Spleen (tissue), 7 donors: ENCODE measurements around the gene LRPPRC.

Experiments
- POLR2A ChIP-seq, 3 donors: fragments of 450-650 bp; IDR thresholded peaks; one replicate each; pipeline ENCODE4 v1.5.1; 2017; ENCODE audit warnings: antibody characterized with exemption in 3 of 3, mild to moderate bottlenecking in 1 of 3
- POLR2AphosphoS5 ChIP-seq, 3 donors: sonication (generic); formaldehyde crosslinking; IDR thresholded peaks; one replicate each; pipeline ENCODE4 v1.5.1; 2017; ENCODE audit warnings: antibody characterized with exemption in 3 of 3
- TF ChIP-seq, protein P1 (sequence below), 11 experiments: fragments of 200-600 bp in 7 of 11; fragments of 450-650 bp in 4 of 11; sonication (generic) in 4 of 11; IDR thresholded peaks in 8 of 11; conservative IDR thresholded peaks in 3 of 11; 1 replicate in 7 of 11; 2 replicates in 4 of 11; pipeline versions ENCODE4 v1.4.0 to v1.8.0; 2016 to 2021; ENCODE audit warnings: antibody characterized with exemption in 11 of 11, inconsistent platforms in 4 of 11, mild to moderate bottlenecking in 1 of 11
- donor health status: DM: no; HTN: no; CAD: no; lungs with moderate emphysema.
- donor health status: DM: no; HTN: no; CAD: no.
- donor health status: DM: no; HTN: no; CAD: no.

GRCh38 chr2:44038277-44038676 is 42.5 kb upstream of the LRPPRC start:
- TF ChIP-seq, protein P1, sequence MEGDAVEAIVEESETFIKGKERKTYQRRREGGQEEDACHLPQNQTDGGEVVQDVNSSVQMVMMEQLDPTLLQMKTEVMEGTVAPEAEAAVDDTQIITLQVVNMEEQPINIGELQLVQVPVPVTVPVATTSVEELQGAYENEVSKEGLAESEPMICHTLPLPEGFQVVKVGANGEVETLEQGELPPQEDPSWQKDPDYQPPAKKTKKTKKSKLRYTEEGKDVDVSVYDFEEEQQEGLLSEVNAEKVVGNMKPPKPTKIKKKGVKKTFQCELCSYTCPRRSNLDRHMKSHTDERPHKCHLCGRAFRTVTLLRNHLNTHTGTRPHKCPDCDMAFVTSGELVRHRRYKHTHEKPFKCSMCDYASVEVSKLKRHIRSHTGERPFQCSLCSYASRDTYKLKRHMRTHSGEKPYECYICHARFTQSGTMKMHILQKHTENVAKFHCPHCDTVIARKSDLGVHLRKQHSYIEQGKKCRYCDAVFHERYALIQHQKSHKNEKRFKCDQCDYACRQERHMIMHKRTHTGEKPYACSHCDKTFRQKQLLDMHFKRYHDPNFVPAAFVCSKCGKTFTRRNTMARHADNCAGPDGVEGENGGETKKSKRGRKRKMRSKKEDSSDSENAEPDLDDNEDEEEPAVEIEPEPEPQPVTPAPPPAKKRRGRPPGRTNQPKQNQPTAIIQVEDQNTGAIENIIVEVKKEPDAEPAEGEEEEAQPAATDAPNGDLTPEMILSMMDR (IDR thresholded peaks at IDR 0.05 in 8 of 11, conservative IDR thresholded peaks at IDR 0.05 in 3 of 11) = no peak
- TF ChIP-seq POLR2A (IDR thresholded peaks at IDR 0.05) (no peak), POLR2AphosphoS5 (IDR thresholded peaks at IDR 0.05) (no peak)
